GM21723 (cell line): ENCODE results near the gene GSTM4.

Experiments used
- ATAC-seq: cut with Tn5 transposase; IDR thresholded peaks from one replicate; pipeline ENCODE4 v1.9.1; 2021; ENCODE audit warnings: mild to moderate bottlenecking, moderate library complexity; ENCODE audit not compliant: unreplicated experiment

Gene GSTM4

DNA sequence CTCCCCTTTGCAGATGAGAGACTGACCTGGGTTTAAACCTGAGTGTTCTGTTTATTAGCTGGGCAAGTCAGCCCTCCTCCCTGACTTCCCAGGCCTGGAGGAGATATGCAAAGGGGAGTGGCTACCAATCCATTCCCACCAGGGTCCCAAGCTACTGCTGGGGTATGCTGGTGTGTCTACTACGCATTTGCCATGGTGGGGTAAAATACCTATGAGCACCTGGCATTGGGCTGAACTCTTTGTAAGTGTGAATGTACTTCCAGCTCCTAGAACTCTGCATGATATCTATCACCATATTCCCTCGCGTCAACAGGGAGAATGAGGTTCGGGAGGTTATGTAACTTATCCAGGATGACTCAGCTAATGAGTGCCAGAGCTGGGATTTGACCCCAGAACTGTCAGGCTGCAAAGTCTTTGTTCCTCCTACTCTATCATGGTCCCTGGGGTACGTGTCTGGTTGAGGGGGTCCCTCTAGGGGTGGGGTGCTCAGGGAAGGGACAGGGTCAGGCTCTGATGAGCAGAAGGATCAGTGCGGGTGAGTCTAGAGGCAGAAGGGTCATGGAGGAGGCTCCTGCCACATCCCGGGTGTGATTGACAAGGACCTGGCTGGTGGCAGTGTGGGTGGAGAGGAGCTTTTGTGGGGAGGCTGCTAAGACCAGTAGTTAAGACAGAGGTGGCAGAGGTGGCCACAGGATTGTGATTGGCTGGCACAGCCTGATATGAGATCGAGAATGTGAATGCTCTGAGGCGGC, 19.5 kb upstream of the GSTM4 start:
- ATAC-seq: no peak

DNA sequence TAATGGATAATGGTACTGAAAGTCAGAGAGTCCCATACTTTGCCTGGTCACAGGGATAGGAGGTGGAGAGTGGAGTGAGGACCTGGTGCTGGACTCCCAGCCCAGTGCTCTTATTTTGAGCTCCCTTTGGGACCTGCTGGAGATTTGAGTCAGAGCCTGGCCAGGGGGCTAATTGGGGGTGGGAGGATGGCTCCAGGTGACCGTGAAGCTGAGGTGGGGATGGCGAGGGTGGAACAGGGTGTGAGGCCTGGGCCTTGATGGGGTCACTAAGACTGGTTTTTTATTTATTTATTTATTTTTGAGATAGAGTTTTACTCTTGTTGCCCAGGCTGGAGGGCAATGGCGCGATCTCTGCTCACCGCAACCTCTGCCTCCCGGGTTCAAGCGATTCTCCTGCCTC, 18.5 kb upstream of the GSTM4 start:
- ATAC-seq: no peak

DNA sequence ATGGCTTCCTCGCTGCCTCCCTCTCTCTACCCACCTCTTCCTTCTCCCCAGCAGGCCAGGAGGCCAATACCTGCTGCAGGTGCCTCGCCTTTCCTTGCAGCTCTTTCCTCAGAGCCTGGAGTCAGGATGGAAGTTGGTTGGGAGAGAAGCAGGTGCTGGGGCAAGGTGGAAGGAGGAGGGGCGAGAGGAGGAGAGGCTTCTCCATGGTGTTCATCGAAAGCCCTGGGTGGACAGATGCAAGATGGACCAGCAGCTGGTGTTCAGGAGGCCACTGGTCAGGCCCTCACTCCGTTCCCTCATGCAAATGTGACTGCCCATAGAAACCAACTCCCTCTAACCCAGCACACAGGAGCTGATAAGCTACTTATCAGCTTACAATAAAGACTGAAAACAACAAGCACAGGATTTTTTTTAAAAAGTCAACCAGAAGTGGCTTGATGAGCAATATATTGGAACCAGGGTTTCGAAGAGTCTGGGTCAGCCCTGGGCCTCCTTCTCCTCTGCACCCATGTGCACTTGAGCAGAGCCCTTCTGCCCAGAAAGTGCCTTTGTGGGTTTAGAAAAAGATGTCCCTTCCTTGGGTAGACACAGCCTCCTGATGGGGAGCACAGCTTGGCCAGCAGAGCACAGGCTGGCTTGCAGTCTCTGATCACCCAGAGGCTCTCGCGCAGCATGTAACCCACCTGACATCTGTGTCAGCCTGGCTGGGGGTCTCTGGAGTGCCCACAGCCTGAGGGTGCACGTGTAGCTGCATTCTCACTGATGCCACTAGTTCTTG, 16.6 kb upstream of the GSTM4 start:
- ATAC-seq: no peak

DNA sequence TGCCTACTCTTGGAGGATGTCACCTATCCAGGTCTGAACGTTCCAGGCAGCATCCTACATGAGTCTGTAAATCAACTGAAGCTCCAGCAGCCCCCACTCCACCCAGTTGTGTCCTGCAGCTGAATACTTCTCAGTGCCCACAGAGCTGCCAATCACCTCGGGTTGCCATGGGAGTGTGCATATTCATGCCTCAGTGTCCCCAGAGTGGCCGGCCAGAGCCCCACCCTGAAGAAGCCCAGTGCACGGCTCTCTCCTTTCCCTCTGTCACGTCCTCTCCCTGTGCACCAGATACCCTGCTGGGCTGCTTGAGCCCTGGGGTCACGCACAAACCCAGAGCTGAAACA, 16.1 kb upstream of the GSTM4 start:
- no peak for ATAC-seq

DNA sequence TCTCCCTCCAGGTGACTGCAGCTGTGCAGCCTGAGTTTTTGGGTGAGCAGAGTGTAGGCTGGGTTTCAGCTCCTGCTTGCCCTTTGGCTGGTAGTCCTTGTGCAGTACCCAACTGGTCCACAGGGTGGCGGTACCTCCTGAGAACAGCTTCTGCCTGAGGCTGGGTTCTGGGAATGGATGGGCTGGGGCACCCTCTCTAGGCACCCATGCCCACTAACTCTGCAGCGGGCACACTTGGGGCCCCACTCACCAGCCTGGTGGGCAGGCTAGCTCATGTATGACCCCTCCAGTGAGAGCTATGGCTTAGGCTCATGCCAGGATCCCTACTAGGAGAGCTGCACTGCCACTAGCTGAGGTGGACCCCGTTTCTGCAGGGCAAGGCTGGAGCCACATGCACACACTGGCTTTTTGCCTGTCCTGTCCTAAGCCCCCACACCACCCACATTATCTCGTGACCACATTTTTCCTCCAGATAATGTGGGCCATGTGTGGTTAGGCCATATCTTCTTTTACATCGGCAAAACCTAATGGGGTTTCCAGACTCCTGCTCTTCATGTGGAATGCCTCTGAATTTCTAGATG, 15.5 kb upstream of the GSTM4 start:
- ATAC-seq: peak; percentile 73

DNA sequence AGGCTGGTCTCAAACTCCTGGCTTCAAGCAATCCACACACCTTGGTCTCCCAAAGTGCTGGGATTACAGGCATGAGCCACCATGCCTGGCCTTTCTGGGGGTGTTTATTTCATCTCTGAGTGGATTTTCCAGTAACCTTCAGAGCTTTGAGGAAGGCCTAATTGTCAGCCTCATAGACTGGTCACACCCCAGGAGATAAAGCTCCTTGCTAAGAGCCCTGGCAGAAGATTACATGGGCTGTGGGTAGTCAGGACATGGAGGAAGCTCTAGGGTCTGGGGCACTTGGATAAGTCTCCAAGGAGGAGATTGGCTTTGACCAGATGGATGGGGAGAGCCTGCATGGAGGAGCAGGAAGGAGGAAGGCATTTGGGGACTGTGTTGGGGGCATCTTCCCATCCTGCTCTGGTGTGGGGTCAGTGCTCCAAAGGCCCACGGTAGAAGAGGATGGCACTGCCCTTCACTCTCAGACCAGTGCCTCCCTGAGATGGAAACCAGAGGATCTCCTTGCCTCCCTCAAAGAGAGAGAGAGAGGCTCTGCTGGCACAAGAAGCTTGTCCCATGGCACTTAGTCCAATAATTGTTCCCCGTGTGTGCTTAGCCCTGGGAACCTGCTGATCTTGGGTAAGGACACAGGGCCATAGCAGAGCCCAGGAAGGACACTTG, 14.7 kb upstream of the GSTM4 start:
- no peak for ATAC-seq

DNA sequence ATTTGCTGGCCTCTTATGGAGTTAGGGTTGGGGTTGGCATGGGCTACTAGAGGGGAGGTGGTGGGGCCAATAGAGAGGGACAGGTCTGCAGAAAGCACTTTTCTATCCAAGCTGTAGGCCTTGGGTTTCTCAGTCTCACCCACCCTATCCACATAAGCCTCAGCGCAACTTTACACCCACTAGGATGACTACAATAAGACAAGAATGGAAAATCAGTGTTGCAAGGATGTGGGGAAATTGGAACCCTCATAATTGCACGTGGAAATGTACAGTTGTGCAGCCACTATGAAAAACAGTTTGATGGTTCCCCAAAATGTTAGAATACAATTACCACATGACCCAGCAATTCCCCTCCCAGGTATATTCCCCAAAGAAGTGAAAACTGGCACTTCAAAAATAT, 14.0 kb upstream of the GSTM4 start:
- ATAC-seq: no peak

DNA sequence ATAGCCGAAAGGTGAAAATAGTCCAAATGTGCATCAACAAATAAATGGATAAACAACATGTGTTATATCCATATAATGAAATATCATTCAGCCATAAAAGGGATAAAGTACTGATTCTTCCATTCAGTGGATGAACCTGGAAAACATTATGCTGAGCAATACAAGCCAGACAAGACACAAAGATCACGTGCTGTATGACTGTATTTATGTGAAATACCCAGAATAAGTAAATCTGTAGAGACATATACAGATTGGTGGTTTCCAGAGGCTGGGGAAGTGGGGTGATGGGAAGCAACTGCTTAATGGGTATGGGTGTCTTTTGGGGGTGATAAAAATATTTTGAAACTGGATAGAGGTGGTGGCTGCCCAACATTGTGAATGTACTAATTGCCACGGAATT, 13.3 kb upstream of the GSTM4 start:
- ATAC-seq: no peak

DNA sequence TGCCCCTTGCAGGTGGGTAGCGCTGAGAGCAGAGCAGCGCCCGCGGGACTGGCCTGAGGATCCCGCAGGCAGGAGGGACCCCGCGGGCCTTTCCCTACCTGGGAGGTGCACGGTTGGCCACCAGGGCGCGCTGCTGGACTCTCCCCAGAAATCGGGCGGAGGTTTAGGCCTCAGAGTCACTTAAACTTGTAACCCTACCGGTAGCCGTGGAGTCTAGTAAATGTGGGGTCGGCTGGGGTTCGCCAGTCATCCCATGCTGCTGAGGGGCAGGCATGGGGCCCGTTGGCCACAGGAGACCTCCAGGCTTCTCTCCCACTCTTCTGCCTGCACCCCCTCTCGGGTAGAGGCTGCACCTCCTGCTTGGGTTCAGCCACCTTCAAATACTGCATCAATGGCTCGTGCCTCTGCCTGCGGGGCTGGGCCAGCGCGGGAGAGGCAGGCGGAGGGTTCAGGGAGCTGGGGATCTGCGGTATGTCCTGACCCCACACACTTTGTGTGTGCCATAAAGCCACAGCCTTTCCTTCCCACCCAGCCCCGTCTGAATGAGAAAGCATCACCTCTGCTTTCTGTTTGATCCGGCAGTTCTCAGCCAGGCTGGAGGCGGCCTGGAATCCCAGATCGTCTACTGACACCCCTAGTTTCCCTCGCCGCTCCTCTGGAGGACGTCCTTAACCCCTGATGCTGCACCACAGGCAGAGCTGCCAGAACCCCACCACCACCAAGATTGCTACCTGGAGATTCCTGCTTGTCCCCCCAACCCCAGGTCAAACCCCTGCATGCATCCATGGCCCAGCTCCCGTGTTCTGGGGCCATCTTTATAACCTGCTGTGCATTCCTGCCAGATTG, 12.3 kb upstream of the GSTM4 start:
- ATAC-seq: peak; percentile 83

DNA sequence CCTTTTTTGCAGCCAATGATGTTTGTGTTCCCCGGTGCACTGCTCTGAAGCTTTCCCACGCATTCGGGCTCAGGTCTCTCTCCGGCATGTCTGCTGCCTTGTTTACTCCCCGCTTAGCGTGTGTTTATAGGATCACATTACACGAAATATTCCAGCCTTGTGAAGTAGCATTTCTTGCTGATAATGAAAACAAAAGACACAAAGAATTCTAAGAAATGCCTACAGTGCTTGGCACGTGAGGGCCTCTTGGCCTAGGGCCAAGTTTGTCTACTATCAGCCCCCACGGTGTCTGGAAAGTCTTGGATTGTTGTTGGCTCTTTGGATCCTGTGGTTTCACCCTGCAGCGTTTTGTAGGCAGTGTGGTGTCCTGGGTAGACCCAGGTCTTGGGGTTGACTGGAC, 11.2 kb upstream of the GSTM4 start:
- no peak for ATAC-seq

DNA sequence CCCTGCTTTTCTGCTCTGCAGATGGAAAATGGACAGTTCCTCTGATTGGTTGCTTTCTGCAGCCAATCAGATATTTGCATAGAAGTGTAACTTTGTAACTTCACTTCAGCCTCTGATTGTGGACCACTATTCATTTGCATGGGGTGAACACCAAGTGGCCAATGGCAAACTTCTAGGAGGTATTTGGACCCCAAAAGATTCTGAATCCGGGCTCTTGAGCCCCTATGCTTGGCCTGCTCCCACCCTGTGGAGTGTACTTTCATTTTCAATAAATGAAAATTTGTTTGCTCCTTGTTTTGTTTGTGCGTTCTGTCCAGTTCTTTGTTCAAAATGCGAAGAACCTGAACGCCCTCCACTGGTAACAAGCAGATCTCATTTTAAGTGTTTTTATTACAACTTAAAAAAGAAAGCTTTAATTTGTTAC, 6.4 kb upstream of the GSTM4 start:
- no peak for ATAC-seq

DNA sequence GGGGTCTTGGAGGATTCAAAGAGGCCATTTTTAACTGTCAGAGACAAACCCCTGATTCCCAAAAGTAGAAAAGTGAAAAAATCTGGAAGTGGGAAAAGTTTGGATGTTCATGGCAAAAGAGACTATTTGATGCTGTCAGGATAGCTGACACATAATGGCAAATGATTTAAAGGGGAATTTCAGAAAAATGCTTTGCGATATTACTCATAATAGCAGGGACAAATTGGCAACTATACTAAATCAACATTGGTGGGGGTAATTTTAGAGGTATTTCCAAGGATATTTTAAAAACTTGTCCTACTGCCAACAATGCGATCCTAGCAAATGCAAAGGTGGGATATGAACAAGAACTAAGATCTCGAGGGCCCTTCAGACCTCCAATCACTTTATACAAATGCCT, 5.3 kb upstream of the GSTM4 start:
- ATAC-seq: no peak

DNA sequence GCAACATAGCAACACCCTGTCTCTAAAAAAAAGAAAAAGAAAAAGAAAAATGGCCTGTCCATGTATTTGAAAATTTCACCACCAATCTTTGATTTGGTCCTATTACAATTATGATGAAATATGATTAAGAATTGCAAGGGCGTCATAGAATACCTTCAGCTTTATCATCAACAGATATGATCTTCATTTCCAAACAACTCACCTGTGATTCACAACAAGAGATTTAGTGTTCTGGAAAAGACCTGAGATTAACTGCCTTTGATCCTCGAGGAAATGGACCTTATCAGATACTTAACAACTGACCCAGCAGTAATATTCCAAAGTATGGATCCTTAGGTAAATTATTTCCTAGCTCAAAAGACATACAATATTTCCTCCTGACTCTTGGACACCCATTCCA, 3.5 kb upstream of the GSTM4 start:
- ATAC-seq: no peak

DNA sequence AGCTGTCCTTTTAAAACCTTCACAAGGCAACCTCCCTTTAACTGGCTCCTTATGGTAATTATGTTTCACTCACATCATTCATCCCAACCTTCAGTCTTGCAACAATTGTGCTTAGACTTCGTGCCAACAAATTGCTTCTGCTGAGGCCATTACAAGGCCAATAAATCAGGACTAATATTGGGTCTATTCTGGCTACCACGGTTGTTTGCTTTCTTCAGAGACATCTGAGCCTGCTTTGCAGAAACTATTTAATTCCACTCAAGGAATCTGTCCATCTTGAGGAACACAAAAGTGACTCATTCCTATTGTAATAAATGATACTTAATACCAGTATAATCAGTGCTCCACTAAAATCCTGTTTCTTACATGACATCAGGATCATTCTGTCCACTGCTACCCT, 2.6 kb upstream of the GSTM4 start:
- ATAC-seq: no peak

DNA sequence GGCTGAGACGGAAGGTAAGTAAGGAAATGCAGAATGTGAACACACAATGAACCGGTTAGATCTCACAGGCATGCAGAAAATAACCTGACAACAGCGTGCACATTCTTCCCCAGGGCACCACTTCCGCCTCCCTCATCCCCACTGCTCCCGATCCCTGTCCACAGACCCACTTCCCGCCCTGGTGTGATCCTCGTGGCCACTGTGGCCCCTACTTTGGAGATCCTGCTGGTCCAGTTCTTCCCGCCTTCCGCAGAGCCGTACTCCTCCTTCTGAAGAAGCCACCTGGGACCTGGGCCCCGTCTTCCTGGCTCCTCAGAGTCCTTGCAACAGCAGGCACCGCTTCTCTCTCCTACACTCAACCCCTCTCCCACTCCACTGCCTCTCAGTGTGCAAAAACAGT, 1.4 kb upstream of the GSTM4 start:
- no peak for ATAC-seq

DNA sequence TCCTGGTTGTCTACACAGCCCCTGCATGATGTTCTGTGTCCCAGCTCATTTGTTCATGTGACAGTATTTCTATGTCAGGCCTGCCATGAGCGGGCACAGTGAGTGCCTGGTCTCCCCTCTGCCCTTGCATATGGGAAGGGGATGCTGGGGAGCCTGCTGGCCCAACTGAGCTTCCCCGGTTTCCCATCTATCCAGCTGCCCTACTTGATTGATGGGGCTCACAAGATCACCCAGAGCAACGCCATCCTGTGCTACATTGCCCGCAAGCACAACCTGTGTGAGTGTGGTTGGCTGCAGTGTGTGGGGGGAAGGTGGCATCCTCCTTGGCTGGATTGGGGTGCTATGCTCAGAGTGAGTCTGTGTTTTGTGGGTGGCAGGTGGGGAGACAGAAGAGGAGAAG, 1.5 kb downstream of the GSTM4 start:
- ATAC-seq: no peak

DNA sequence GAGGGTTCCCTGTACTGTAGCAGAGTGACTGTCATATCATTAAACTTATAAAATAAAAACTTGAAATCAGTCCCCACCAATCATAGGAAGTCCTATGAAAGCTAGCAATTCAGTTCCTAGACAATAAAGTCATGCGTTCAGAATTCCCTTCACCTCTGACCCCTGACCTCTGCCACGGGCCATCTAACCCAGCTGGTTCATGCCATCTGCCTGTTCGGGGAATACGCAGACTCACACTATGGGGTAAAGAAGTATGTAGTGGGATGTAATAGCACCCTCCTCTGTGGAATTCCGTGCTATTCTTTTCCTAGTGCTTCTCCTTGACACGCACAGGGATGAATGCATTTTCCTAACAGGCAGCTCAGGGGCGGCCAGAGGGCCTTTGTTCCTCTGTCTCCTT, 2.1 kb downstream of the GSTM4 start:
- no peak for ATAC-seq

DNA sequence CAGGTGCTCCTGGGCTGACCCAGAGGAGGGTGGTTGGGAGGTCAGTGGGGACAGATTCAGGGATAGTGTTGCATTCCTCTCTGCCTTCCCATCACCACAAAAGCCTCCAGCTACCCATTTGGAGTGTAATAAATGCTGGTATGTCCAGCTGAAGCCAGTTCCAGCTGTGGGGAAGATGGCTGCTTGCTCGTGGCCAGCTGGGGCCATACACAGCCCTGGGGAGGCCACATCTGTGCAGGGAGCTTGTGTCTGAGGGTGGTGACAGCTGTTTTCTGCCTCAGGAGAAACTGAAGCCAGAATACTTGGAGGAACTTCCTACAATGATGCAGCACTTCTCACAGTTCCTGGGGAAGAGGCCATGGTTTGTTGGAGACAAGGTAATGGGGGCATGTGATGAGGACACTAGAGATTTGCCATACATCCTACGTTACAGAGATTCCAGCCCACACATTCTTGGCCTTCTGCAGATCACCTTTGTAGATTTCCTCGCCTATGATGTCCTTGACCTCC, 2.7 kb downstream of the GSTM4 start:
- ATAC-seq: no peak

DNA sequence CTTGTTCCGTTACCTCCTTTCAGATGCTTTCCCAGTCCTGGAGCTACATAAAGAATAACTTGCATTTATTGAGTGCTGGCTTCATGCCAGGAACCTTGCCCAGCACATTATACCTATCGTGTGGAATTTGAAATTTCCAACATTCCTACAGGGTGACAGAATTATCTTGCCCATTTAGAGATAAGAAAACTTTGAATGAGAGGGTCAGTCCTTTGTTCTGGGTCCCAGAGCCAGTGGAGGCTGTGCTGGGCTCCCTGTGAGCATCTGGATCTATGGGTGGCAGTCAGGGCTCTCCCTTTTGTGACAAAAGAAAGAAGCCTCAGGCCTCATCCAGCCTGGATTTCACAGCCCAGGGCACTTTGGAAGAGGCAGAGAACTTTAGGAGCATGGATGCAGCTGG, 3.2 kb downstream of the GSTM4 start:
- no peak for ATAC-seq

DNA sequence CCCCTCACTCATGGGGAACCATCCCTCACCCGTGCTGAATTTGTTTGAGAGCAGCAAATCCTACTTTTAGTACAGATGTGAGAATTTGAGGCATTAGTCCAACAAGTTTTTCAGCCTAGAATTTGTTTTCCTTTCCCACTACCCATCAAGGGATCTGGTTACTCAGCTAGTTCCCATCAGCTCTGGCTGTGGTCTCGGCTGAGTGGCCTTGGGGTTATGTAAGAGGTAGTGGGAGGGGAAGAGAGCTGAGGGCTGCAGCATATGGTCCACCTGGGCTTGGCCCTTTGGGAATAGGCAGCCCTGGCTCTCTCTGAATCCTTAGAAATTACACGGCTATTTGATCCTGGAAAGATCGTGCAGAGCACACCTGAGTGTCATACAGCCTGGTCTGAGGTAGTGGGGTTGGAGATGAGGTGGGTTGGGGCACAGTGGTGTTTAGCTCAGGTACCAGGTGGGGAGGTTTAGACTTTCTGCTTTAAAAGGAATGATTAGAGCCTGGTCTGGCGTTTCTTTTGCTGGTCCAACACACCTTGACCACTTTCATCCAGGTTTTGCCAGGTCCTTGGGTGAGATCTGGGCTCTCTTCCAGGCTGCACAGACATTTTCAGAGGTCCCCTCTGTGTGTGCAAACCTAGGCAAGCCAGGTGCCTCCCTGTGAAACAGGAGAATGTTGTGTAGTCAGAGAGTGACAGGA, 4.2 kb downstream of the GSTM4 start:
- no peak for ATAC-seq
